NT2/D1 (cell line): ENCODE measurements around the gene PTPRG.

Source experiments
- SUZ12 ChIP-seq: IDR thresholded peaks from 2 replicates; pipeline ENCODE4 v1.6.1; 2011; ENCODE audit not compliant: insufficient read length, insufficient read depth; ENCODE audit errors: extremely low read depth
- YY1 ChIP-seq: IDR thresholded peaks from 2 replicates; pipeline ENCODE4 v1.6.1; 2011; ENCODE audit not compliant: insufficient read length, insufficient read depth

DNA sequence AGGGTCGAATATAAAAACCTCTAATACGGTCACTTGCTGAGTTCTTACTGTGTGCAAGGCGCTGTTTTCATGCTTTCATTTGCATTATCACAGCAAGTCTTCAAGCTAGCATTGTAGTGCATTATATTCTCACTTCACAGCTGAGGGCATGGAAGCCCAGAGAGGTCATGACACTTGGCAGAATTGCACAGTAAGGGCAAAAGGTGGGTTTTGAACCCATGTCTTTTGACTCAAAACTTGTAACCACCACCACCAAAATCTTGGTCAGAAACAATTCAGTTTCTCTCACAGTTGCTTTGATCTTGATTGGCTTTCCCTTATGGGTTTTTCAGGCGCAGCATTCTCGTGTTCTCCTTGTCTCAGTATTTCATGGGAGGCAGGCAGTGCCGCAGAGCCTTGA is 371.1 kb downstream of the PTPRG start:
- no peak for TF ChIP-seq SUZ12
- no peak for TF ChIP-seq YY1
